Measurements from ENCODE around the gene SH3RF2.

Gene SH3RF2

DNA sequence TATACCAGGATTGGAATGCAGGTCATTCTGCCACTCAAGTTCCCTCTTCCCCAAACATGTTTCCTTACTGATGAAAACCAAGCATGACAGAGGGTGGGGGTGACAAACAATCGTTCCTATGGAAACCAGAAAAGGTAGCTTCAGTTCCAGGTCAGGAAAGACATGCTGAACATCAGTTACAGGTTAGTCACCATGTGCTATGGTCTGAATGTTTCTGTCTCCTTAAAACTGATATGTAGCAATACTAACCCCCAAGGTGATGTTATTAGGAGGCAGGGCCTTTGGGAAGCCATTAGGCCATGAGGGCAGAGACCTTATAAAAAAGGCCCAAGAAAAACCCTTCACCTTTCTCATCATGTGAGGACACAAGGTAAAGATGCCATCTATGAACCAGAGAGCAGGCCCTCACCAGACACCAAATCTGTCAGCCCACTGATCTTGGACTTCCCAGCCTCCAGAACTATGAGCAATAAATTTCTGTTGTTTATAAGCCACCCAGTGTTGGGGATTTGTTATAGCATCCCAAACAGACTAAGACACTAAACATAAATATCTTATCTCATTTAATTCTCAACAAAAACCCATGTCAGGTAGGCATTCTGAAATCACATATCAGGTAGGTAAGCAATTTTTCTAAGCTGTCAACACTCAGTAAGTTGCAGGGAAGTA lies 15.7 kb upstream of the SH3RF2 start:
- DNase-seq (ENCODE audit: low read depth in 2 of 2) = no peak

DNA sequence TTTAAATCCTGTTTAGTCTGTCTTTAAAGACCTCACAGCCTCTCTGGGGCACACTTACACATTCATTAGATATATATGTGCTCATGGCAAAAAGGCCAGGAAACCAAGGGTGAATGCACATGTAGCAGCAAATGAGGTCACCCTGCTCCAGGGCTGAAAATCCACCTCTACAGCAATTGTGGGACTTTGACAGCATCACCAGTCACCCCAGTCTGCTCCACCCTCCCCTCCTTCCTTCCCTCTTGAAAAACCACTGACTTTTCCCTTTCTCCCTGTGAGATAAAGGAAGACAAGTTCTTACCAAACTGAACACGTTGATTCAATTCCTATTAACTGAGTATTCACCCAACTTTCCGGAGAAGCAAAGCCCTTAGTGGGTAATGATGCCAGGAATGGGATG lies 15.2 kb upstream of the SH3RF2 start:
- no peak for DNase-seq (ENCODE audit: low read depth in 2 of 2)

DNA sequence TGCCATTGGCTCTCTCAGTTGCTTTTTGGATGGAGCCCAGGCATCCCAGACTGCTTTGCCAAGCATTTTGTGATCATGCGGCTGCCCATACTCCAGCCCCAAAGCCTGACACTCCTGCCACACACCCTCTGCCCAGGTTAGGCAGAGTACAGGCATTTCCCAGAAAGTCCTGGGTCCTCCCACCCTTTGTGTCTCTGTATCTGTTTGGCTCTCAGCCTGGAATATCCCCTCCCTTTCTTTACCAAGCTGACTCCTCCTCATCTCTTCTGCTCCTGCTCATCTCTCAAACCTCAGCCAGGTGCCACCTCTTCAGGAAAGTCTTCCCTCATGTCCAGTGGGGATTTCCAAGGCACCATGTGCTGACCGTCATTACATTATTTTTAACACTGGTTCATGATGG lies 14.3 kb upstream of the SH3RF2 start:
- DNase-seq (ENCODE audit: low read depth in 2 of 2) = no peak

DNA sequence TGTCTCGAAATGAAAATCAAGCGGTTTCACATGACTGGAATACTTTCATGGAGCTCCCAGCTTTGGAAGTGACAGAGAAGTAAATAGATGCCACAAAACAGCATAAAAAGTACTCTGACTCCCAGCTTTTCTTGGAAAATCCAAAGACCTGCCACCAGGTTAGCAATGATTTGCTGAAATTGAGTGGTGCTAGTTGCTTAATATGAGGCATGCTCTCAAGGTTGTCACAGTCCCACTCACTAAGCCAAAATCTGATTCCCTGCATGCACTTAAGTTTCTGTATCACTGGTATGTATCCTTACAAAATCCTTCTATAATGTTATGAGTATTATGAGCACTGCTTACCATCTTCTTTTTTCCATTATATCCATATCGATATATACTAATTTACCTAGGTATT lies 13.0 kb upstream of the SH3RF2 start:
- no peak for DNase-seq (ENCODE audit: low read depth in 2 of 2)

DNA sequence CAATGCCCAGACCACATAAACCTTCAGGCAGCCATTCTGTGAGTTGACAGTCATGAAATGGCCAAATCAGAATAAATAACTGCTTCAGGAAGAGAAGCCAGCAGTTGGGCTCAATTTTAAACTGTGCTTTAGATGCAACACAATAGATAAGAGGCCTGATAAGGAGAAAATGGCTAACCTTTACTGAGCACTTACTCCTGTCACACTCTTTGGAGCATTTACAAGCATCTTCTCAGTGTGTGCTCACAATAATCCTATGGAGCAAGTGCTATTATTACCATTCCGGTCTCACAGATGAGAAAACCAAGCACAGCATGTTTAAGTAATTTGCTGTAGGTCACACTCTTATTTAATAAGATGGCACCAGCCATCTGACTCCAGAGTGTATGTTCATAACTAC lies 11.5 kb upstream of the SH3RF2 start:
- DNase-seq (ENCODE audit: low read depth in 2 of 2) = no peak

DNA sequence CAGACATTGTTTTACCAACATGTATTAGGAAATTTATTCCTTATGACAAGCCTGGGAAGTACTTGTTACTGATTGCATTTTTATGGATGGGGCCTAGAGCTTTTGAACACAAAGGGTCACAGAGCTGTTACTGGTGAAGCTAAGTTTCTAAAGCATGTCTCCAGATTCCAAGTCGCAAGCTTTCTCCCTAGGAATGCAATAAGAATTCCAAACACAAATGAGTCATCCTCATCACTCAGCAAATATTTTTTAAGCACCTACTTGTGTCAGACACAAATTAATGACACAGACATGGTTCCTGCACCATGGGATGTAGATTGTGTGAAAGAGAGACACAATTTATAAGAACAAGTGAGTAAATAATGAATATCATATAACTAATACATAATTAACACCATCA lies 11.0 kb upstream of the SH3RF2 start:
- no peak for DNase-seq (ENCODE audit: low read depth in 2 of 2)

DNA sequence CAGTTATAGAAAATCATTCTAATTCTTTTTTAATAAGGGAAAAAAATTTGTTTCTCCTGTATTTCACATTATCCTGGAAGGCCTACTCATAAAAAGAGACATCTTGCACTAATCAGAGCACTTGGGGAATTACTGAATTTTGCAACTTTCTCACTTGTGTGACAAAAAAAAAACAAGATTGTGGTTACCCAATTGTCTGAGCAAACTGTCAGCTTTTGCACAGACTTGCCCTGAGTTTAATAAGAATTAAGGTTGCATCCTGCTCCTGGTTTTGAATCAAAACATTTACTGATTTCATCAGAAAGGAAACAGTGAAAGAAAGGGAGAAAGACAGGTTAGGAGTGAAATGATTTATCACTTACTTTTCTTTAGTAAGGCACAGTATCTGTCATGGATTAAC lies 10.6 kb upstream of the SH3RF2 start:
- DNase-seq (ENCODE audit: low read depth in 2 of 2) = no peak

DNA sequence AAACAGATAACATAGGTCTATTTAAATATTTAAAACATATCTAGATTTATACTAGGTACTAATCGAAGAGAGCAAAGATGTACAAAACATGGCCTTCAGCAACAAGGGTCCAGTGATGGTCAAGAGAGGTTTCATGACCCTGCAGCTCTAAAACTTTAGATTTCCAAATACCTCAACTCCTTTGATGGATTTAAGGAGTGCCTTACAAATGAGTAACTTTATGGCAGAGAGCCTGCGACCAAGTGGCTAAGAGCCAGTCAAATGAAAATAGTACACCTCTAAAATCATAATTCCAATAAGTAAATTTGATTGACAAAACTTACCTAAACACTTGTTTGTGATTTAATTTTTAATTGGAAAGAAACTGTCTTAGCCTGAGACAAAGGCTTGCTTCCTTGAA lies 4.7 kb upstream of the SH3RF2 start:
- no peak for DNase-seq (ENCODE audit: low read depth in 2 of 2)

DNA sequence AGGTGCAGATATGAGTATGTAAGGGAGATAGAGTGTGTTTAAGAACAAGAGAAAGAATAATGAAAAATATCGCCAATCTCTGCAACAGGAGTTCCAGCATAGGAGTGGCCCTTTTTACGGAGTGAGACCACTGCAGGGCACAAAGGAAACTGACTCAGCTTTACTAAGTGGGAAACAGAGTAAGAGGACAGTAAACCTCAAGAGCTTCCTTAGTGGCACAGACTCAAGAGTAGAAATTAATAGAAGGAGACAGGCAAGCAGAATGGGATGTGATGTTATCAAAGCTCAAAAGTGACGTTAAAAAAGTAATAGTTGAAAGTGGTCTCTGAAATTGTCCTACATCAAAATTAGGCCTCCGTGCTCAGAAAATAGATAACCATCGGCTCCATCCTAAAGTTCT lies 2.1 kb upstream of the SH3RF2 start:
- DNase-seq (ENCODE audit: low read depth in 2 of 2) = no peak

DNA sequence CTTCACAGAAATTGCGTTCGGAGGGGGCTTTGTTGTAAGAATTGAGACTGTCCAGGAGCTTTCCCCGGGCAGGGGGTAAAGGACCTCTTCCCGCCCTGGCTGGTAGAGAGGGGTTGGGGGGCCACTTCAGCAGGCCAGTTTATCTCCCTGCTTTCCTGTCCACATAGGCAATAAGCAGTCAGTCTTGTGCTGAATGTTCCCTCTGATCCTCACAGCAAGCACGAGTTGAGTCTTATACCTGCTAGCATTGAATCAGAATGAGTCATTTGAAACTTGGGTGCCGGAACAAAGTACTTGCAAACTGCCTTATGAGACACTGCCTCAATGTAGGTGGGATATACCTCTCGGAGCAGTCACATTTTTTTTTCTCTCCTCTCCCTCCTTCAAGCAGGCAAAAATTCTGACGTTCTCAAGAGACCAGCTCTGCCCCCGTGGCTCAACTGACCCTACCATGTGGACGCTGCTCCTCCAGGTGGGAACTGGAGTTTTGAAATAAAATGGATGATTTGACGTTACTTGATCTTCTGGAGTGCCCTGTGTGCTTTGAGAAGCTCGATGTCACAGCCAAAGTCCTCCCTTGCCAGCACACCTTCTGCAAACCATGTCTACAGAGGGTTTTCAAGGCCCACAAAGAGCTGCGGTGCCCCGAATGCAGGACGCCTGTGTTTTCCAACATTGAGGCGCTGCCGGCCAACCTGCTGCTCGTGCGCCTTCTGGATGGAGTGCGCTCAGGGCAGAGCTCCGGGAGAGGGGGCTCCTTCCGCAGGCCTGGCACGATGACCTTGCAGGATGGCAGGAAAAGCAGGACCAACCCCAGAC lies 1.3 kb downstream of the SH3RF2 start:
- no peak for DNase-seq (ENCODE audit: low read depth in 2 of 2)

DNA sequence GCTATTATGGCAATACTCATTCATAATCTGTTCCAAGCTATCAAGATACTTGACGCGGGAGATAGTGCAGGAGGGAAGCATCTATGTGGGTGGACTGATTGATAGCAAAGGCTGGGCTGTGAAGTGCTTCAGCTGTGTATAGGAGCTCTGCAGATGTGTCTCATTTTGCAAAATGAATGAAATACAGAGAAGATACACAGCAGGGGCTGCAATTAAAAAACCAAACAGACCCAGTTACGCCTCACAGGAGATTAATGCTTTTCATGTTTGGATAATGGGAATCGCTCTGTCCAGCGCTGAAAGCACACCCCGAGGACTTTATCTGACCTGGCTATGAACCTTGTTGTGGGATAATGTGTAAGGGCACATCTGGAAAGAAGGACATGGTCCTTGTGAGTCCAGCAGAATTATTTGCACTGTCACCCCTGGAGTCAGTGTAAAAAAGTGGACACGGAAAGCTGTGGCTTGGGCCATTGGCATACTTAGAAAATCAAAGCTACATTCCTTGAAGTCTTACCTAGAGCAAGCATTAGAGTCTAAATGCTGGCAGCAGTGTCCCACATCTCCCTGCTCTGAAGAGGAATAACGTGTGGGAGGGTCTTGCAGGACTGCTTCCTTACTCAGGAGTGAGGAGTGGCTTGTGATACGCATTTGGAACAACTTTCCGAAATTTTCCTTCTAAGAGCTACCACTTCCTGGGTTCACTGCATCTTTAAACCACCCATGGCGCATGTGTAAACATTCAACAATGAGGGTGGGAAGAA lies 2.6 kb downstream of the SH3RF2 start:
- DNase-seq (ENCODE audit: low read depth in 2 of 2) = no peak

DNA sequence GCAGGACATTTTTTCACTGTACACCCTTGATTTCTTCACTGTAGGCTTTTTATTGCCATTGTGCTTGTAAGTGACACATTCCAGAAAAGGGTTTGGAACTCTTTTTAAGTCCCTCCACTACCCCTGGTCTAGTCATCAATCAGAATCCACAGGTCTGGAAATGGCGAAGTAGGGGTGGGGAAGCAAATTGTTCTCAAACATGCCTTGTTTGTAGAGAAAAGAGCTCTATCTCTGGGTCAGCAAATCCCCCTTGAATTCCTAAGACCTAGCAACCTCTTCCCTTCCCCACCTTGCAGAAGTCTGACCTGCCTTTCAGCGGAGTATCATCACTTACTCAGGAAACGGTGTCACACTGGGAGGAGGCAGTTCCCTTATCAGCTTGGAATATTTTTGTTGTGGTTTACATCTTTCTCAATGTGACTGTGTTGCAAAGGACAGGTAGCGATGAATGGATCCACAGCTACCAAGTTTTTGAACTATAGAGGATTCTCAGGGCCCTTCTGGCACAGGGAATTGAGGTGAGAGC lies 3.2 kb downstream of the SH3RF2 start:
- no peak for DNase-seq (ENCODE audit: low read depth in 2 of 2)

DNA sequence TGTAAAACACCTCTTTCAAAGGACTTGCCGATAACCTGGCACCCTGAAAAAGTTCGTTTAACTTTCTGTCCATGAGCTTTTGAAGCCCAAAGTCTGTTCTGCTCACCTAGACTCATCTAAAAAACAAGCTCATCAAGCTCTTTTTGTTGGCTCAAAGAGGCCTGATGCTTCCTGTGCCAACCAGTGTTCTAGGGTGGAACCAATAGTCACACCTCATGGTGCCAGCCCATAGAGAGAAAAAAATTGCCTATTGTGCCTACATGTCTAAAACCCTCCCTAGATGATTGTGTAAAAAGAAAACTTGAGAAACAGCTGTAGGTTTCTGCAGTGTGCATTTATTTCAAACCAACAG lies 4.7 kb downstream of the SH3RF2 start:
- no peak for DNase-seq (ENCODE audit: low read depth in 2 of 2)

DNA sequence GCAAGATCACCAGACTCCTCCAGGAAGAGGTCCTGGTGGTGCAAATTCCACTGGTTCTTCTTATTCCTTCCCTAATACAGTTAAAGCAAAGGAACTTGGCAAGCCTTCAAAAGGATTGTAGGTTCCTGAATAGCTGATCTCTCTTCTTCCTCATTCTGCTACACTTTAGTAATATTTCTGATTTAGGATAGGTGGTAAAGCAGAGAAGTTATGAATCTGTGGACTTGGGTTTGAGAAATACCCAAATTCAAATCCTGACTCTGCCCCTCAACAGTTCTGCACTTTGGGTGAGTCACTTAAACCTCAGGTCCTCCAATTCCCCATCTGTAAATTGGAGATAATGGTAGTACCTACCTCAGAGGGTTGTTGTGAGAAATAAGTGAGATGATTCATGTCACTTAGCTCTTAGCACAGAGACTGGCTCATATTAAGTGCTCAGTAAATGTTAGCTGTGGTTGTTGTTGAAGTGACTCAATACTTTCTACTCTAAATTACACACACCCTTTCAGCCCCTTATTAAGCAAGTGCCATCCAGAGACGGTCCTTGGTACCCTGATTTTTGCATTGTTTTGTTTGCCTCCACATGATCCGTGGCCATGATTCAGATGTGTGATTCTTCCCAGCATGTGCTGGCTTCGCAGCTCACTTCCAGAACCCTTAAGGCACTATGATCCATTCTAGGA lies 5.2 kb downstream of the SH3RF2 start:
- no peak for DNase-seq (ENCODE audit: low read depth in 2 of 2)

DNA sequence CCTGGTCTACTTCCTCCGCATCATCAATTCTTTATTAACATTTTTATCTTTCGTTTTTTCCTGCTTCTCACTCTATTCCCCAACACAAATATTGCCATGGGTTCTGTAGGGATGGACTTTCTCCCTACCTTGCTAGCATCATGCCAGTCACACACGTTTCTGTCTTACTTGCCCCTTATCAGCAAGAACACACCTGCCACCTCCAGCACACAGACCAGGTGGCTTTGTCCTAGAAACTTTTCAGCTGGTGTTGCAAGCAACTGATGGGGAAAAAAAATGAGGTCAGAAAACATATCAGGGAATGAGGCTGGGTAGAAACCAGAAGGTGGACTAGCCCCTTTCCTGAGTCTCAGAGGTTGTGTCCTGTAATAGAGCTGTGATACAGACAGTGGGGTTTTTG lies 5.8 kb downstream of the SH3RF2 start:
- DNase-seq (ENCODE audit: low read depth in 2 of 2) = no peak

DNA sequence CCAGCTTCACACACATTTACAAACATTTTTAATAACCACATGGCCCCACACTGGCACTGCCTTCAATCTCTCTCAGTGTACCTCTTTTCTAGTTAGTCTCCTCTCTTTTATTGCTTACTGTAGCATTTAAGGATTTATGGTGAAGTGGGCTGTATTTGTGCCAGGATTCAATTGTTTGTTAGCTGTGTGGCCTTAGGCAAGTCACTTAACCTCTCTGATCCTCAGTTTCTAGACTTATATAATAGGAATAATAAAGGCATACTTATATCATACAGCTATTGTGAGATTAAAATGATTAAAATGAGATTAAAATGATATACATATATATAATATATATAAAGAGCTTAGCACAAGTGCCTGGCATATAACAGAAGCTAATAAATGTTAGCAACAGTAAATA lies 6.4 kb downstream of the SH3RF2 start:
- no peak for DNase-seq (ENCODE audit: low read depth in 2 of 2)

DNA sequence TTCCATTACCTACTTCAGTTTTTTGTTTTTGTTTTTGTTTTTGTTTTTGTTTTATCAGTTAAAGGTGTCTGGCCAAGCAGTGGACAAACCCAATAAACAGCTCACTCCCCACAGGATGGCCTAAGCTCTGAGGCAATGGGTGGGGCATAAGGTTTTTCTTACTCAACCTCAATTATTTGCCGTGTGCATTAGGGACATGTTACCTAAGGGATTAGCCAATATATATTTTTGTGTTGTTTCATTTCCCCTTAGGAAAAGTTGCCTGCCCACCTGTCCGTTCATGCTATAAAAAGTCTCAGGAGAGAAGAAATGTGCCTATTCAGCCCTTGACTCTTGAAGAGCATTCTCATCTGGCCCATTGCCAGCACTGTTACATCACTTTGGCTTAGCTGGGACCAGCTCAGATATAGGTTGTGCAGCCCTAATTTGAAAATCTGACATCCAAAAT lies 7.3 kb downstream of the SH3RF2 start:
- no peak for DNase-seq (ENCODE audit: low read depth in 2 of 2)

DNA sequence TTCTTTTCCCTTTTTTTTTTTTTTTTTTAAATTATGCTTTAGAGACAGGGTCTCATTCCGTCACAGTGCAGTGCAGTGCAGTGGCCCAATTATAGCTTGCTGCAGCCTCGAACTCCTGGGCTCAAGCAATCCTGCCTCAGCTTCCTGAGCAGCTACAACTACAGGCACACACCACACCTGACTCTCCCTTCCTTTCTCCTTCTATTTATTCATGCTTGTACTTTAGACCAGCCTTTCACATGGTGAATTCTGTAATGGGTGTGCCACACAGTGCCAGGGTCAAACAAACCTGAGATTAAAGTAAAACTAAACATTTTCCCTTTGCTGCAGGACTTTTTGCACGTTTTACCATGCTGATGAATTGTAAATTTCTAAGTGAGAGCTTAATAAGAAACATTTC lies 8.0 kb downstream of the SH3RF2 start:
- DNase-seq (ENCODE audit: low read depth in 2 of 2) = no peak

DNA sequence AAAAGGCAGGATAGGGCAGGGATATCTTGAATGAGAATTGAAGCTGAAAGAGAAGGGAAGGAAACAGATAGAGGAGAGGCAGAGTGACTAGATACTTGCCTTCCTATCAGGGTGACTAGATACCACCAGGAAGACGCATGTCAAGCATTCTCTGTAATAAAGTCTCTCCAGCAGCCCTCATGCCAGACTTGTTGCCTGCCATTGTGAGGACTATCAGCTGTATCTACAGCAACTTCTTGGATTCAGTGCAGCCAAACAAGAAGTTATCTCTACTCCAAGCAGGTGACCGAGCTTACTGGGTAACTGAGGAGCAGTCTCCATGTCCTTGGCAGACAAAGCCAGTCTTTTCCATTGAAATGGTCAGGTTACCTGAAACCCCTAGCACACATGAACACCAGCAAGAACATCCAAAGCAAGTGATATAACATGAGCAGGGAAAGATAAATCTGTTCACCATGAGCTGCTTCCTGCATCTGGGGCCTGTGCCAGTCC lies 9.3 kb downstream of the SH3RF2 start:
- DNase-seq (ENCODE audit: low read depth in 2 of 2) = no peak

DNA sequence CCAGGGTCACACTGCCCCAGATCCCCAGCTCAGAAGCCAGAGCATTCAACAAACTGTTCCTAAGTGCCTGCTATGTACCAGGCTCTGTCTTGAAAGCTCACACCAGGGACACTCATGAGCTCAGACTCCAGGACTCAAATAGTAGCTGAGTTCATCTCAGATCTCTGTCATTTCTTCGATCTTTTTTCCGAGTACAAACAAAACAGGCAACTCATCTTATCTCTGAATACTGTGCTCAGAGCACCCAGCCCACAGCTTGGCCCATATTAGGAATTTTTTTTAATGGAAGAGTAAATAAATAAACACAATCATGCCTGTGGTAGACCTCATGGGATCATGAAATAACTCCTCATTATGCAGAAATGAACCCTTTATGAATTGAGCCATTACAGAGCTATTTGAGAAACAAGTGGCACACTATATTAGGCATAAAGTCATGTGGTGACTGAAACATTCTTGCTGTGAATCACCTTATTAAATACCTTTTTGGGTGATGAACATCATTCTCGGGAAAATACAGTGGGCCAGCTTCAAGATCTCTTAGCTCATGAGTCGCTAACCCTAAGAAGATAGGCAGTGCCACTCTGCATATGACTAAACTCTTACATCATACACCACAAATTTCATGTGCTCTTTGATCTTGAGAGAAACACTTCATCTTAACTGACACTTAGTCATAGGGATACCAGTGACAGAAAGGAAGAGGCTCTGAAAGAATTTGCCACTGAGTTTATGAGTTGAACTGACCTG lies 9.9 kb downstream of the SH3RF2 start:
- no peak for DNase-seq (ENCODE audit: low read depth in 2 of 2)

DNA sequence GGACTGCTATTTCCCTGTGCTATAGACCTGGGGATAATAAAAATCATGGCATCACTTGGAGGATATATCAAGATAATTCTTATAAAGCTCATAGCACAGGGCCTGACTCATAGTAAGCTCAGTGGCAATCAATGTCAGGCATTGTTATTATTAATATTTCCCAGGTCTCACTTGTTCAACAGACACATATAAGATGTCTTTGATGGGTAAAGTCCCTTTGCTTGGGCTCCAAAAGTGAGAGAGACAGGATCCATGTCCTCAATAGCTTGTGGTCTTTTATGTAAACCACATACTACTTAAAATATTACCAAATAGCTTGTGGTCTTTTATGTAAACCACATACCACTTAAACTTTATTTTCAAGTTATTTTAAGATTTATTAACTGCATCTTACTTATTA lies 11.2 kb downstream of the SH3RF2 start:
- DNase-seq (ENCODE audit: low read depth in 2 of 2) = no peak
